ENCODE measurements around the gene PNPLA1.

PNPLA1 gene

GRCh38 chr6:36248980-36249379 is 20.9 kb upstream of the PNPLA1 start:
- no peaks in the 10 kb centered on the region for H3K36me3 ChIP-seq (ENCODE audit: control insufficient read depth in 2 of 2, insufficient read depth in 1 of 2, low read length in 2 of 2)
- TF ChIP-seq ZNF747 (tag by site-specific recombination; IDR thresholded peaks at IDR 0.05) (no peak), ZNF433 (tag by site-specific recombination; IDR thresholded peaks at IDR 0.05; ENCODE audit: low read depth) (no peak), SCRT2 (tag by site-specific recombination; IDR thresholded peaks at IDR 0.05) (no peak), ZNF521 (tag by site-specific recombination; IDR thresholded peaks at IDR 0.05) (no peak), ZNF2 (tag by site-specific recombination; IDR thresholded peaks at IDR 0.05) (no peak), ZNF600 (tag by site-specific recombination; IDR thresholded peaks at IDR 0.05) (no peak), SALL2 (tag by site-specific recombination; IDR thresholded peaks at IDR 0.05; ENCODE audit: borderline replicate concordance) (no peak), ZNF48 (tag by site-specific recombination; IDR thresholded peaks at IDR 0.05) (no peak), ZNF776 (tag by site-specific recombination; IDR thresholded peaks at IDR 0.05; ENCODE audit: borderline replicate concordance) (no peak), ZNF121 (tag by site-specific recombination; IDR thresholded peaks at IDR 0.05) (no peak)
- TF ChIP-seq, protein P1, sequence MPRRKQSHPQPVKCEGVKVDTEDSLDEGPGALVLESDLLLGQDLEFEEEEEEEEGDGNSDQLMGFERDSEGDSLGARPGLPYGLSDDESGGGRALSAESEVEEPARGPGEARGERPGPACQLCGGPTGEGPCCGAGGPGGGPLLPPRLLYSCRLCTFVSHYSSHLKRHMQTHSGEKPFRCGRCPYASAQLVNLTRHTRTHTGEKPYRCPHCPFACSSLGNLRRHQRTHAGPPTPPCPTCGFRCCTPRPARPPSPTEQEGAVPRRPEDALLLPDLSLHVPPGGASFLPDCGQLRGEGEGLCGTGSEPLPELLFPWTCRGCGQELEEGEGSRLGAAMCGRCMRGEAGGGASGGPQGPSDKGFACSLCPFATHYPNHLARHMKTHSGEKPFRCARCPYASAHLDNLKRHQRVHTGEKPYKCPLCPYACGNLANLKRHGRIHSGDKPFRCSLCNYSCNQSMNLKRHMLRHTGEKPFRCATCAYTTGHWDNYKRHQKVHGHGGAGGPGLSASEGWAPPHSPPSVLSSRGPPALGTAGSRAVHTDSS (tag by site-specific recombination; IDR thresholded peaks at IDR 0.05): no peak
- TF ChIP-seq, protein P2, sequence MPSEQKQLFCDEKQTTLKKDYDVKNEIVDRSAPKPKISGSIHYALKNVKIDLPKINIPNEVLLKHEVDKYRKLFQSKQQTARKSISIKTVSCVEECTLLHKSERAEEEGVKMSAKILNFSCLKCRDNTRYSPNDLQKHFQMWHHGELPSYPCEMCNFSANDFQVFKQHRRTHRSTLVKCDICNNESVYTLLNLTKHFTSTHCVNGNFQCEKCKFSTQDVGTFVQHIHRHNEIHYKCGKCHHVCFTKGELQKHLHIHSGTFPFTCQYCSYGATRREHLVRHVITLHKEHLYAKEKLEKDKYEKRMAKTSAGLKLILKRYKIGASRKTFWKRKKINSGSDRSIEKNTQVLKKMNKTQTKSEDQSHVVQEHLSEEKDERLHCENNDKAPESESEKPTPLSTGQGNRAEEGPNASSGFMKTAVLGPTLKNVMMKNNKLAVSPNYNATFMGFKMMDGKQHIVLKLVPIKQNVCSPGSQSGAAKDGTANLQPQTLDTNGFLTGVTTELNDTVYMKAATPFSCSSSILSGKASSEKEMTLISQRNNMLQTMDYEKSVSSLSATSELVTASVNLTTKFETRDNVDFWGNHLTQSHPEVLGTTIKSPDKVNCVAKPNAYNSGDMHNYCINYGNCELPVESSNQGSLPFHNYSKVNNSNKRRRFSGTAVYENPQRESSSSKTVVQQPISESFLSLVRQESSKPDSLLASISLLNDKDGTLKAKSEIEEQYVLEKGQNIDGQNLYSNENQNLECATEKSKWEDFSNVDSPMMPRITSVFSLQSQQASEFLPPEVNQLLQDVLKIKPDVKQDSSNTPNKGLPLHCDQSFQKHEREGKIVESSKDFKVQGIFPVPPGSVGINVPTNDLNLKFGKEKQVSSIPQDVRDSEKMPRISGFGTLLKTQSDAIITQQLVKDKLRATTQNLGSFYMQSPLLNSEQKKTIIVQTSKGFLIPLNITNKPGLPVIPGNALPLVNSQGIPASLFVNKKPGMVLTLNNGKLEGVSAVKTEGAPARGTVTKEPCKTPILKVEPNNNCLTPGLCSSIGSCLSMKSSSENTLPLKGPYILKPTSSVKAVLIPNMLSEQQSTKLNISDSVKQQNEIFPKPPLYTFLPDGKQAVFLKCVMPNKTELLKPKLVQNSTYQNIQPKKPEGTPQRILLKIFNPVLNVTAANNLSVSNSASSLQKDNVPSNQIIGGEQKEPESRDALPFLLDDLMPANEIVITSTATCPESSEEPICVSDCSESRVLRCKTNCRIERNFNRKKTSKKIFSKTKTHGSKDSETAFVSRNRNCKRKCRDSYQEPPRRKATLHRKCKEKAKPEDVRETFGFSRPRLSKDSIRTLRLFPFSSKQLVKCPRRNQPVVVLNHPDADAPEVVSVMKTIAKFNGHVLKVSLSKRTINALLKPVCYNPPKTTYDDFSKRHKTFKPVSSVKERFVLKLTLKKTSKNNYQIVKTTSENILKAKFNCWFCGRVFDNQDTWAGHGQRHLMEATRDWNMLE (tag by site-specific recombination; conservative IDR thresholded peaks at IDR 0.05; ENCODE audit: low read depth): no peak
- no peak overlapping the region for H3K4me3 ChIP-seq (ENCODE audit: low read depth, low read length)
- POLR2A ChIA-PET: no interaction called here
- no peaks in the 10 kb centered on the region for H3K9me3 ChIP-seq (ENCODE audit: control insufficient read depth, insufficient read depth, low read depth, low read length)
- no peaks in the 10 kb centered on the region for H3K4me1 ChIP-seq (ENCODE audit: control insufficient read depth, insufficient read depth, low read length)
- CTCF ChIA-PET: interaction anchor here (0.6 to 1.9 kb wide), 3 partner anchors 51 to 104 kb away, joined by 3 to 4 read pairs (median 3); no protein-coding TSS in a partner anchor
- H3K27ac ChIP-seq (ENCODE audit: extremely low read depth, low read depth, low read length): no peak overlapping the region

GRCh38 chr6:36249536-36249935 is 20.3 kb upstream of the PNPLA1 start:
- no peak overlapping the region for H3K4me3 ChIP-seq (ENCODE audit: low read depth, low read length)
- H3K36me3 ChIP-seq (ENCODE audit: control insufficient read depth in 2 of 2, insufficient read depth in 1 of 2, low read length in 2 of 2): no peaks in the 10 kb centered on the region
- no peaks in the 10 kb centered on the region for H3K9me3 ChIP-seq (ENCODE audit: control insufficient read depth, insufficient read depth, low read depth, low read length)
- ChIA-PET CTCF (interaction anchor here (0.6 to 1.9 kb wide), 3 partner anchors 50 to 103 kb away, joined by 3 to 4 read pairs (median 3); no protein-coding TSS in a partner anchor), POLR2A (no interaction called here)
- no peaks in the 10 kb centered on the region for H3K4me1 ChIP-seq (ENCODE audit: control insufficient read depth, insufficient read depth, low read length)
- H3K27ac ChIP-seq (ENCODE audit: extremely low read depth, low read depth, low read length): no peak overlapping the region
- TF ChIP-seq, protein P3, sequence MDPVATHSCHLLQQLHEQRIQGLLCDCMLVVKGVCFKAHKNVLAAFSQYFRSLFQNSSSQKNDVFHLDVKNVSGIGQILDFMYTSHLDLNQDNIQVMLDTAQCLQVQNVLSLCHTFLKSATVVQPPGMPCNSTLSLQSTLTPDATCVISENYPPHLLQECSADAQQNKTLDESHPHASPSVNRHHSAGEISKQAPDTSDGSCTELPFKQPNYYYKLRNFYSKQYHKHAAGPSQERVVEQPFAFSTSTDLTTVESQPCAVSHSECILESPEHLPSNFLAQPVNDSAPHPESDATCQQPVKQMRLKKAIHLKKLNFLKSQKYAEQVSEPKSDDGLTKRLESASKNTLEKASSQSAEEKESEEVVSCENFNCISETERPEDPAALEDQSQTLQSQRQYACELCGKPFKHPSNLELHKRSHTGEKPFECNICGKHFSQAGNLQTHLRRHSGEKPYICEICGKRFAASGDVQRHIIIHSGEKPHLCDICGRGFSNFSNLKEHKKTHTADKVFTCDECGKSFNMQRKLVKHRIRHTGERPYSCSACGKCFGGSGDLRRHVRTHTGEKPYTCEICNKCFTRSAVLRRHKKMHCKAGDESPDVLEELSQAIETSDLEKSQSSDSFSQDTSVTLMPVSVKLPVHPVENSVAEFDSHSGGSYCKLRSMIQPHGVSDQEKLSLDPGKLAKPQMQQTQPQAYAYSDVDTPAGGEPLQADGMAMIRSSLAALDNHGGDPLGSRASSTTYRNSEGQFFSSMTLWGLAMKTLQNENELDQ (tag by site-specific recombination; IDR thresholded peaks at IDR 0.05; ENCODE audit: low read depth): no peak
- TF ChIP-seq ZNF16 (tag by site-specific recombination; IDR thresholded peaks at IDR 0.05; ENCODE audit: low read depth) (no peak), ZIC2 (tag by site-specific recombination; IDR thresholded peaks at IDR 0.05) (no peak), ZNF341 (tag by site-specific recombination; IDR thresholded peaks at IDR 0.05; ENCODE audit: low read depth) (no peak), EGR2 (tag by site-specific recombination; IDR thresholded peaks at IDR 0.05; ENCODE audit: low read depth) (no peak), ZNF433 (tag by site-specific recombination; IDR thresholded peaks at IDR 0.05; ENCODE audit: low read depth) (no peak), ZNF292 (tag by site-specific recombination; IDR thresholded peaks at IDR 0.05; ENCODE audit: borderline replicate concordance, low read depth) (no peak), KLF17 (tag by site-specific recombination; IDR thresholded peaks at IDR 0.05) (no peak), HOXA7 (CRISPR knock-in tag; IDR thresholded peaks at IDR 0.05; ENCODE audit: borderline replicate concordance) (no peak), ZNF521 (tag by site-specific recombination; IDR thresholded peaks at IDR 0.05) (no peak)
- TF ChIP-seq, protein P4, sequence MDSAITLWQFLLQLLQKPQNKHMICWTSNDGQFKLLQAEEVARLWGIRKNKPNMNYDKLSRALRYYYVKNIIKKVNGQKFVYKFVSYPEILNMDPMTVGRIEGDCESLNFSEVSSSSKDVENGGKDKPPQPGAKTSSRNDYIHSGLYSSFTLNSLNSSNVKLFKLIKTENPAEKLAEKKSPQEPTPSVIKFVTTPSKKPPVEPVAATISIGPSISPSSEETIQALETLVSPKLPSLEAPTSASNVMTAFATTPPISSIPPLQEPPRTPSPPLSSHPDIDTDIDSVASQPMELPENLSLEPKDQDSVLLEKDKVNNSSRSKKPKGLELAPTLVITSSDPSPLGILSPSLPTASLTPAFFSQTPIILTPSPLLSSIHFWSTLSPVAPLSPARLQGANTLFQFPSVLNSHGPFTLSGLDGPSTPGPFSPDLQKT (IDR thresholded peaks at IDR 0.05; ENCODE audit: borderline replicate concordance, low read depth, low read length): no peak
- TF ChIP-seq, protein P5, sequence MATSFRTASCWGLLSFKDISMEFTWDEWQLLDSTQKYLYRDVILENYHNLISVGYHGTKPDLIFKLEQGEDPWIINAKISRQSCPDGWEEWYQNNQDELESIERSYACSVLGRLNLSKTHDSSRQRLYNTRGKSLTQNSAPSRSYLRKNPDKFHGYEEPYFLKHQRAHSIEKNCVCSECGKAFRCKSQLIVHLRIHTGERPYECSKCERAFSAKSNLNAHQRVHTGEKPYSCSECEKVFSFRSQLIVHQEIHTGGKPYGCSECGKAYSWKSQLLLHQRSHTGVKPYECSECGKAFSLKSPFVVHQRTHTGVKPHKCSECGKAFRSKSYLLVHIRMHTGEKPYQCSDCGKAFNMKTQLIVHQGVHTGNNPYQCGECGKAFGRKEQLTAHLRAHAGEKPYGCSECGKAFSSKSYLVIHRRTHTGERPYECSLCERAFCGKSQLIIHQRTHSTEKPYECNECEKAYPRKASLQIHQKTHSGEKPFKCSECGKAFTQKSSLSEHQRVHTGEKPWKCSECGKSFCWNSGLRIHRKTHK (tag by site-specific recombination; IDR thresholded peaks at IDR 0.05): no peak

Data from HEK293 (cell line).